ENCODE data around the gene PSPC1.

Gene PSPC1

DNA sequence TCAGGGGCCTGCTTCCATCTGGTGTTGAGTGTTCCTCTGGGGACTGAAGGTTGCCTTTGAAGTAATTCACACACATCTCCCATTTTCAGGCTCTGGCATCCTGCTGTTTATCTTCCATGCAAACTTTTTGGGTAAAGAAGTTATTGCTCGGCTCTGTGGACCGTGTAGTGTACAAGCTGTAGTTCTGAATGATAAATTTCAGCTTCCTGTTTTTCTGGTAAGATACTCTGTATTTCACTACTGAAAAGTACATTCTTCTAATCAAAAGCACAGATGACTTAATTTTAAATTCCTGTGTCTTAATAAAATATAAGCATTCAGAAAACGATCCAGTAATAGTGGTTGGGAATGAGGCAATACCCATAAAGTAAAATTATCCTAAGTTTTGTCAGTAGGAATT is 112.6 kb downstream of the PSPC1 start:
- Histone ChIP-seq H3K4me3 (ENCODE audit: low read depth in 1 of 2, low read length in 1 of 2) (no peak overlapping the region), H3K9me3 (no peaks in the 10 kb centered on the region), H3K4me1 (ENCODE audit: control insufficient read depth in 1 of 2, insufficient read depth in 1 of 2, low read depth in 1 of 2, low read length in 1 of 2) (no peaks in the 10 kb centered on the region), H3K27me3 (no peaks in the 10 kb centered on the region), H3K36me3 (peaks cover 100% of the 10 kb centered on the region), H3K27ac (no peak overlapping the region)
- TF ChIP-seq, protein P1, sequence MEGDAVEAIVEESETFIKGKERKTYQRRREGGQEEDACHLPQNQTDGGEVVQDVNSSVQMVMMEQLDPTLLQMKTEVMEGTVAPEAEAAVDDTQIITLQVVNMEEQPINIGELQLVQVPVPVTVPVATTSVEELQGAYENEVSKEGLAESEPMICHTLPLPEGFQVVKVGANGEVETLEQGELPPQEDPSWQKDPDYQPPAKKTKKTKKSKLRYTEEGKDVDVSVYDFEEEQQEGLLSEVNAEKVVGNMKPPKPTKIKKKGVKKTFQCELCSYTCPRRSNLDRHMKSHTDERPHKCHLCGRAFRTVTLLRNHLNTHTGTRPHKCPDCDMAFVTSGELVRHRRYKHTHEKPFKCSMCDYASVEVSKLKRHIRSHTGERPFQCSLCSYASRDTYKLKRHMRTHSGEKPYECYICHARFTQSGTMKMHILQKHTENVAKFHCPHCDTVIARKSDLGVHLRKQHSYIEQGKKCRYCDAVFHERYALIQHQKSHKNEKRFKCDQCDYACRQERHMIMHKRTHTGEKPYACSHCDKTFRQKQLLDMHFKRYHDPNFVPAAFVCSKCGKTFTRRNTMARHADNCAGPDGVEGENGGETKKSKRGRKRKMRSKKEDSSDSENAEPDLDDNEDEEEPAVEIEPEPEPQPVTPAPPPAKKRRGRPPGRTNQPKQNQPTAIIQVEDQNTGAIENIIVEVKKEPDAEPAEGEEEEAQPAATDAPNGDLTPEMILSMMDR (IDR thresholded peaks at IDR 0.05): no peak

DNA sequence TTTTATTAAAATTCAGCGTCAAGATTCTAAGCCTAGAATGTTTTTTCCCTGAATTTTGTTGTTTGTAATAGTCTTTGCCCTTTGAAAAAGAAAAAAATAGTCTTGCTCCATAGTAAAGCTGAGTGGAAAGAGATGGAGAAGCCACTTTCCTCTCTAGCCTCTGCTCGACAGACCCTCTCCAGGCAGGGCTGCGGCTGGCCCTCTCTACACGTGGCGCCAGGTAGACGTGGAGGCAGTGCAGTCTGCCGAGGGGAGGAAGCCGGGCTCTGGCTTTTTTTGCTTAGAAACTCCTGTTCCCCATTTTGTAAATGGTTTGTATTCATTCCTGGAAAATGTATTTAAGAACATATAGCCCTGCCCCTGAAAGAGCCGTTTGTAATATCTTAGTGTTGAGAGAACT is 114.0 kb downstream of the PSPC1 start:
- Histone ChIP-seq H3K36me3 (peaks cover 100% of the 10 kb centered on the region), H3K27ac (no peak overlapping the region), H3K27me3 (no peaks in the 10 kb centered on the region), H3K4me1 (ENCODE audit: control insufficient read depth in 1 of 2, insufficient read depth in 1 of 2, low read depth in 1 of 2, low read length in 1 of 2) (no peaks in the 10 kb centered on the region), H3K9me3 (no peaks in the 10 kb centered on the region), H3K4me3 (ENCODE audit: low read depth in 1 of 2, low read length in 1 of 2) (no peak overlapping the region)
- TF ChIP-seq, protein P1 (IDR thresholded peaks at IDR 0.05): no peak

- no peaks in the 10 kb centered on the region for H3K27me3 ChIP-seq
- no peak overlapping the region for H3K4me3 ChIP-seq (ENCODE audit: low read depth in 1 of 2, low read length in 1 of 2)
- TF ChIP-seq, protein P1 (IDR thresholded peaks at IDR 0.05): no peak
- H3K4me1 ChIP-seq (ENCODE audit: control insufficient read depth in 1 of 2, insufficient read depth in 1 of 2, low read depth in 1 of 2, low read length in 1 of 2): no peaks in the 10 kb centered on the region
- no peak overlapping the region for H3K27ac ChIP-seq
- peaks cover 98% of the 10 kb centered on the region for H3K36me3 ChIP-seq
- H3K9me3 ChIP-seq: no peaks in the 10 kb centered on the region
These were observed 117.3 kb downstream of the PSPC1 start for GRCh38 chr13:19665427-19665859.

DNA sequence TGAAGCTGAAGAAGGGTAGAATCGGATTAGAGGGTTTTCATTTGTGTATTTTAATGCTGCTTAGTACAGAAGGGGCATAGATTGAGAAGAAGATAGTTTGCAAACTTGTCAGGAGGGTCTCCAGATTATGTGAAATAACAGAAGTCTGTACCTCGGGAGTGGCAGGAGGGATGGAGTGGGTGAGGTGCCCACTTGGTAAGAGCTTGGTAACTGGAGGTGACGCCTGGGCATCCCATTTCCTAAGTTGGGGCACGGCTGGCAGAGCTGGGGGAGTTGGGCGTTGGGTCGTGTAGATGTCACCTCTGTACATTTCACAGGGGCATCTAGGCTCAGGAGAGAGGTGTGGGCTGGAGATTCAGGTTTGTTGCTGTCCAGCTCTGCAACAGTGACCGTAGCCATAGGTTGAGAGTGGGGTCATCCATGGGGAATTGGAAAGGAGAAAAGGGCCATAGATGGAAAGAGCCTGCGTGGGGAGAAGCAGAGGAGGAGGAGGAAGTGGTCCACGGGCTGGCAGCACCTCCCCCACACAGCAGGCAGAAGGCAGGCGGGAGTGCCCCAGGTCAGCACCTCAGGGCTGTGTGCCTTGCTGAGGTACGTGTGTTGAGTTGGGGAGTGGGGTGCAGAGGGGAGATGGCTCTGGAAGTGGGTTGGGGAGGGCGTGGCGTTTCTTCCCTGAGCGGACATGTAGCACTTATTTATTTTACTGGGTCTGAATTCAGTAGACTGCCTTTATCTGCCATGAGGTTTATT is 118.1 kb downstream of the PSPC1 start:
- Histone ChIP-seq H3K4me1 (ENCODE audit: control insufficient read depth in 1 of 2, insufficient read depth in 1 of 2, low read depth in 1 of 2, low read length in 1 of 2) (no peaks in the 10 kb centered on the region), H3K27ac (no peak overlapping the region), H3K4me3 (ENCODE audit: low read depth in 1 of 2, low read length in 1 of 2) (no peak overlapping the region), H3K36me3 (peaks cover 91% of the 10 kb centered on the region), H3K9me3 (no peaks in the 10 kb centered on the region), H3K27me3 (no peaks in the 10 kb centered on the region)
- TF ChIP-seq, protein P1 (IDR thresholded peaks at IDR 0.05): no peak

DNA sequence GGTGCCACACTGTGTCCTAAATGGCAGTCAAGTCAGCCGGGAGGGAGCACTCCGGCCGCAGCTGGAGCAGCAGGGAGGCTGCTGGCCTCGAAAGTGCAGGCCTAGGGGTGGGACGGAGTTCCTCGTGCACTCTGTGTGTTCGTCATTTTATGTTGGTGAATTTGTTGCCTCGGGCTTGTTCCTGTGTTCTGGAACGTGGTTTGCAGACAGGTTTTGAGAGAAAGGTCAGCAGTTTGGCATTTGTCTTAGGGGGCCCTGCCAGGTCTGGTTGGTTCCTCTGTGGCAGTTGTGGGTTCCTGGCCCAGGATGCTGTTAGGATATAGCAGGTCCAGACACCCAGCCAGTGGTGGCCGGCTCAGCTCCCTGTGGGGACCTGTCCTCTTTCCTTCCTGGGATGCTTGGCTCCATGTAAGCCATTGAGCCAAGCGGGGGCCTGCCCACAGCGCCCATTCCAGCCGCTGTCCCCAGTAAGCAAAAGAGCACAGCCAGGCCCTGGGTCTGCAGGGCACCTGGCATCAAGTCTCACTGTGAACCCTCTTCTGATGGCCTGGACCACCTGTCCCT is 119.2 kb downstream of the PSPC1 start:
- Histone ChIP-seq H3K27me3 (no peaks in the 10 kb centered on the region), H3K9me3 (no peaks in the 10 kb centered on the region), H3K27ac (no peak overlapping the region), H3K4me1 (ENCODE audit: control insufficient read depth in 1 of 2, insufficient read depth in 1 of 2, low read depth in 1 of 2, low read length in 1 of 2) (no peaks in the 10 kb centered on the region), H3K4me3 (ENCODE audit: low read depth in 1 of 2, low read length in 1 of 2) (no peak overlapping the region), H3K36me3 (peaks cover 90% of the 10 kb centered on the region)
- TF ChIP-seq, protein P1 (IDR thresholded peaks at IDR 0.05): no peak

Data from neutrophil (primary cell).